ENCODE measurements around the gene CALCOCO2. TPM values are rescaled to one million over a fixed set of nuclear protein-coding genes. Genes with fewer than 3 reads are reported as not detected.
"Not testable (repeated sequence)": the region's sequence is repeated elsewhere in the genome, so short reads cannot be mapped to it uniquely, and the experiment has no call there.

The CALCOCO2 gene
- total RNA-seq, 1 donor from 2014 or later: 115 TPM

- H3K4me3 Mint-ChIP-seq: no peak overlapping the region
- ChIA-PET CTCF (interaction anchor here (1.8 to 2.0 kb wide), 2 partner anchors 68 to 113 kb away, joined by 6 to 7 read pairs; no protein-coding TSS in a partner anchor), POLR2A (no interaction called here)
- peaks cover 29% of the 10 kb centered on the region for H3K27me3 Mint-ChIP-seq
- intact Hi-C loops (cut with micrococcal nuclease): no loop called here
- peaks cover 5% of the 10 kb centered on the region for H3K4me1 Mint-ChIP-seq
- no peaks in the 10 kb centered on the region for H3K9me3 Mint-ChIP-seq
- no peak for TF ChIP-seq CTCF (IDR thresholded peaks at IDR 0.05)
- H3K27ac Mint-ChIP-seq: no peak overlapping the region
- DNase-seq (no peak), ATAC-seq (ENCODE audit: low read depth) (no peak)
- no peaks in the 10 kb centered on the region for H3K36me3 Mint-ChIP-seq (ENCODE audit: low read depth)
Observed at GRCh38 chr17:48792033-48792798, 38.6 kb upstream of the CALCOCO2 start.

GRCh38 chr17:48795444-48796162, 35.2 kb upstream of the CALCOCO2 start:
- TF ChIP-seq CTCF (IDR thresholded peaks at IDR 0.05): no peak
- H3K4me3 Mint-ChIP-seq: no peak overlapping the region
- ChIA-PET CTCF (interaction anchor here (0.6 kb wide), 1 partner anchor 826 kb away, joined by 3 read pairs; no protein-coding TSS in a partner anchor), POLR2A (no interaction called here)
- H3K27ac Mint-ChIP-seq: no peak overlapping the region
- no peaks in the 10 kb centered on the region for H3K9me3 Mint-ChIP-seq
- peaks cover 5% of the 10 kb centered on the region for H3K4me1 Mint-ChIP-seq
- H3K36me3 Mint-ChIP-seq (ENCODE audit: low read depth): no peaks in the 10 kb centered on the region
- DNase-seq (no peak), ATAC-seq (ENCODE audit: low read depth) (no peak)
- intact Hi-C loops (cut with micrococcal nuclease): no loop called here
- H3K27me3 Mint-ChIP-seq: peaks cover 34% of the 10 kb centered on the region

- intact Hi-C loops (cut with micrococcal nuclease); DNase-seq; H3K36me3 Mint-ChIP-seq (ENCODE audit: low read depth); POLR2A ChIA-PET; H3K9me3 Mint-ChIP-seq; H3K27ac Mint-ChIP-seq; H3K4me3 Mint-ChIP-seq; H3K4me1 Mint-ChIP-seq; ATAC-seq (ENCODE audit: low read depth): not testable (repeated sequence)
- CTCF ChIA-PET: interaction anchor here (0.6 kb wide), 1 partner anchor 827 kb away, joined by 3 read pairs; no protein-coding TSS in a partner anchor
- peaks cover 38% of the 10 kb centered on the region for H3K27me3 Mint-ChIP-seq
Observed at GRCh38 chr17:48796163-48796522, 34.7 kb upstream of the CALCOCO2 start.

- ChIA-PET POLR2A (no interaction called here), CTCF (interaction anchor here (1.2 to 1.7 kb wide), 2 partner anchors 80 to 85 kb away, joined by 3 to 10 read pairs; no protein-coding TSS in a partner anchor)
Observed at GRCh38 chr17:48799069-48799723, 31.6 kb upstream of the CALCOCO2 start.

More at GRCh38 chr17:48799069-48799723, 31.6 kb upstream of the CALCOCO2 start:
- intact Hi-C loops (cut with micrococcal nuclease): no loop called here
- Mint-ChIP-seq H3K27me3 (peaks cover 28% of the 10 kb centered on the region), H3K4me3 (no peak overlapping the region), H3K4me1 (no peaks in the 10 kb centered on the region), H3K36me3 (ENCODE audit: low read depth) (no peaks in the 10 kb centered on the region), H3K27ac (no peak overlapping the region), H3K9me3 (no peaks in the 10 kb centered on the region)
- ATAC-seq (ENCODE audit: low read depth) (no peak), DNase-seq (no peak)
- TF ChIP-seq CTCF (IDR thresholded peaks at IDR 0.05): no peak
